Measurements from ENCODE around the gene RAB23.

The RAB23 gene

DNA sequence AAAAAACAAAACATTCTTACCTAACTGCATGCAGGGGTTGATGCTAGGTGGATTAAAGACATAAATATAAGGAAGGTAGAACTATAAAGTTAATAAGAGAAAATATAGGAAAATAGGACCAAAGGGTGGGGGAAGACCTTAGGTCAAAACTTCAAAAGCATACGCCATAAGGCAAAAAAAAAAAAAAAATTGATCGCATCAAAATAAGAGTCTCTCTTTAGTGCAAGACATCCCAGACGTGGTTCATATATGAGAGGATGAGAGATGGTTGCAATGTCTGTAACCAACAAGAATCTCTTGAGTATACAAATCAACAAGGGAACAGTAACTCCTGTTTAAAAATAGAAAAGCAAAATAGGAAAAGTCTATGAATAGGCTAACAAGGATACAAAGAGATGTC is 41.5 kb downstream of the RAB23 start:
- TF ChIP-seq GATA3 (IDR thresholded peaks at IDR 0.05; ENCODE audit: low read depth, low read length) (no peak), GATA2 (IDR thresholded peaks at IDR 0.05; ENCODE audit: low read depth, low read length) (no peak)

DNA sequence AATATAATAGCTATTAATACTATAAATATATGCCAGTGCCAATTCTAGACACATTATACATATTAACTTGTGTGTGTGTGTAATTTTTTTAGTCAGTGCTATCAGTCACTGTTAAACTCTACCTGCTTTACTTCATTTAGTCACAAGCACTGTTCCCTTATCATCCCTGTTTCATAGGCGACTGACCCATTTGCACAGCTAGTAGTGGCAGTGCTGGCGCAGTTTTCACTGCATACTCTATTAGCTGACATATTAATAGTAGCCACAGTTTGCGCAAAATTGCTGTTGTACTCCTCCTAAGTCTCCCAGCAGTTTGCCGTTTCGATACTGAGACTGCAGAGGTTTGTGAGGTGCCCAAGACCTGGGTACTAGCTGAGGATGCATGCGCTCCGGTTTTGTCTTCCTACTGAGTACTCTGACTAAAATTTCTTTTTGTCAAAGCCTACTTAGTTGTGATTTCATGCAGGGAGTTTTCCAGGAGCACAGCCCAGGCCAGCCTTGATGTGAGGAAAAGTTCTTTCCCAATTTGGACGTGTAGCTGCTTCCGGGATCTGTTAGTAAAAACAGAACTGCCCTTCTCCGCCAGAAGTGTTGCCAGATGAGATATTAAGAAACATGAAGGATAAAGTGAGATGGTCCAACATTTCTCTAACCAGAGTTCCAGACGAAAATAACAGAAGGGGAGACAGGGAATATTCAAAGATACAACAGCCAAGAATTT is 44.4 kb downstream of the RAB23 start:
- TF ChIP-seq GATA3 (IDR thresholded peaks at IDR 0.05; ENCODE audit: low read depth, low read length) (no peak), GATA2 (IDR thresholded peaks at IDR 0.05; ENCODE audit: low read depth, low read length) (no peak)

DNA sequence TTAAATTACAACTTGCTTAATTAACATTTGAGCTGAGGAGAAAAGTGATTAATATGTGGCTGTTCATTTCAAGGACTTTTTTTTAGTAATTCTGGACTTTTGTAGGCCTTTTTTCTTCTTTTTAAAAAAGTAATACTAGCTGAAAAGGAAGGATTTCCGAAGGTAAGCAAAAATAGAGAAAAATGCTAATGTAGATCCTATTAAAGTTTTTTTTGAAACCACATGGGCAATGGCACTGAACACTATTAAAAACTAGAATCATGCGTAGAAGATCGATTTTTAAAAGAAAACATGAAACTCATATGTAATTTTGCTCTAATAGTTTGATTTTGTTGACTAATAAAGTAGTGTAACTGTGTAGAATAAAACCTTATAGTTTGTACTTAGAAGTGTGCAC is 47.6 kb downstream of the RAB23 start:
- TF ChIP-seq GATA2 (IDR thresholded peaks at IDR 0.05; ENCODE audit: low read depth, low read length) (no peak), GATA3 (IDR thresholded peaks at IDR 0.05; ENCODE audit: low read depth, low read length) (no peak)

DNA sequence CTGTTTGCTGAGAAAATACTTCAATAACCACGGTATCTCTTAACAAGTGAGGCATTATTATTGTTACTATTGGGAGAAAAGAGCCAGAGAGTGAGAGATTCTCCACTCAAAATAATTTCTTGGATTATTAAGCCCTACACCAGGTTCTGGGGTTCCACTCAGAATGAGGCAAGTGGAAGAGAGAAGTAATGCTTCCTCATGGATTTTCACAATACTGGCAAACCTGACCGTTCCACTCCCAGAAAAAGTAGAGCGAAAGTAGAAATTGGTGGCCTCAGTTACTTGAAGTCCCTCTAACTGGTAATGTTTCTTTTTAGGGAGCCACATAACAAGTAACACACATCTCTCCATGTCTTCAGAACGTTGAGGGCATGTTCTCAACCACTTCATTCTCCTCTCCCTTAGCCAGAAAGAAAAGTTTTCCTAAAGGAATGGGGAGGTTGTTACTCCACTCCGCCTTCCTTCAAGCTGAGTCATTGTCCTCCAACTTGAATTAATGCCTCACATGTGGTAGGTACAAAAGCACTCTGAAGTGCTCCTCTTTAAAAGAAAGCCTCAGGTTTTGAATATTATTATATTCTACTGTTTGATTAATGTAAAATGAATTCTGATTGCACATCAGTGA is 48.1 kb downstream of the RAB23 start:
- no peak for TF ChIP-seq GATA2 (IDR thresholded peaks at IDR 0.05; ENCODE audit: low read depth, low read length)
- no peak for TF ChIP-seq GATA3 (IDR thresholded peaks at IDR 0.05; ENCODE audit: low read depth, low read length)

DNA sequence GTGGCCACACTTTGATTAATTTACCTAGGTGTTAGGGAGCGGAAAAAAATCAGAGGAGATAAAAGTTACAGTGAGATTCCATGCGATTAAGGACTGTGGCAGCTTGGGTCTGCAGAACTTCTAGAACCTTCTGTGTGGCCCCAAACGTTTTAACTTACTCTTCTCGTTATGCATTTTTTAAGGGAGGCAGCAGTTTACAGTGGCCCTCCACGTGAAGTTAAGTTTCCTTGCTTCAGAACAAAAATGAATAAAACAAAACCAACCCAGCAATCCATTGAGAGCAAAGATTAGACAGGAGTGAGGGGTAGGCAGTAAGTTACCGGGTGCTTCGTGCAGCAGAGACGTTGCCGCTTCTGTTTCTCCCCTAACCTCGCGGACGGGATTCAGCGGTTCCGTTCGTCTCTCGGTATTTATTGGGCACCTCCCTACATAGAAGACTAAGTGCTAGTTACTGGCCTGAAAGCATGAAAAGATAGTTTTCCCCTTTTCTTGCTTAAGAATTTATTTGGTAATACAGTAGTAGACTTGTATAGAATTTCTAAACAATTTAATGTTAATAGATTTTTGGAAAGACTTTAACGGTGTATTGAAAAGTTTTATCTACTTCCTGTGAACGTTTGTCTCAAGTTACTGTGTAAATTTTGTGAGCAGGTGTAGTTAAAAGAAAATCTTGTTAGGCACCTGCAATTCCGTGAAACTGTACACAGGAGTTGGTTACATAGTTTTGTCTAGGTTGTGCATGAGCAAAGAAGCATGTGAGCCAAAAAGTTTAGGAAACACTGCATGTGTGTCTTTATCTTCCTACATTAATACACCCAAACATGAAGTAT is 48.8 kb downstream of the RAB23 start:
- no peak for TF ChIP-seq GATA2 (IDR thresholded peaks at IDR 0.05; ENCODE audit: low read depth, low read length)
- TF ChIP-seq GATA3 (IDR thresholded peaks at IDR 0.05; ENCODE audit: low read depth, low read length) = no peak

DNA sequence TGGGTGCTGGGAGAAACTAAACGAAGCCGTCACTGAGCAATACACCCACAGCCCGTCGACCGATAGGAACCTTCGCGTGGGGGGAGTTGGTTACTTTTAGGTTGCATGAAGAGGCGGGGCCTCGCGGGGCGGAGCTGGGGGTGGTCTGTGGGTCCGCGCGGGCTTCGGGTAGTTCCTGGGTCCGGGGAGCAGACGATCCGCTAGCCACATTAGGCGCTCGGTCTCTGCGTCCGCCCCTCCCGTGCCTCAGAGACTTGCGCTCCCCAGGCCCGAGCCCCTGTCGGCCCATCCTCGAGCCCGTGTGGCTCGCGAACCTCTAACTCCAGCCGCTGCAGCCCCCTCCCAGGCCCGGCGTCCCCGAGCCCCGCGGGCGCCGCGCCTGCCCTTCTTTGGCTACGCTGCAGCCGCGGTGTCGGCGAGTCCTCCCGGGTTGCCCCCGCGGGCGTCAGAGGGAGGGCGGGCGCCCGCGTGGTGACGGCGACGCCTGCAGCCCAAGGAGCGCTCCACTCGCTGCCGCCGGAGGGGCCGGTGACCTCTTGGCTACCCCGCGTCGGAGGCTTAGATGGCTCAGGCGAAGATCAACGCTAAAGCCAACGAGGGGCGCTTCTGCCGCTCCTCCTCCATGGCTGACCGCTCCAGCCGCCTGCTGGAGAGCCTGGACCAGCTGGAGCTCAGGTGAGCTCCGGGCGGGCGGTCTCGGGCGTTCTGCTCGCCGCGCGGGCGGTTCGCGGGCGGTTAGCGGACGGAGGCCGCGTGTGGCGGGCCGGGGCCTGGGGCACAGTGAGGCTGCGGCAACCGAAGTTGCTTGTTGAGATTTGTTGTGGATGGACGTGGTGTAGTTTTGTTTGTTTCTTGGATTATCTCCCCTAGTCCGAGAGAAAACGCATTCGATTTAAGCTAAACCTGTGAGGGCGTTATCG is 49.7 kb downstream of the RAB23 start, which contains the start of gene BAG2:
Gene BAG2, plus strand, starts transcription at position 191 of the 920 bp plus-strand sequence. Its CDS starts 372 bp downstream, at position 563.
- TF ChIP-seq GATA3 (IDR thresholded peaks at IDR 0.05; ENCODE audit: low read depth, low read length) (no peak), GATA2 (IDR thresholded peaks at IDR 0.05; ENCODE audit: low read depth, low read length) (no peak)

DNA sequence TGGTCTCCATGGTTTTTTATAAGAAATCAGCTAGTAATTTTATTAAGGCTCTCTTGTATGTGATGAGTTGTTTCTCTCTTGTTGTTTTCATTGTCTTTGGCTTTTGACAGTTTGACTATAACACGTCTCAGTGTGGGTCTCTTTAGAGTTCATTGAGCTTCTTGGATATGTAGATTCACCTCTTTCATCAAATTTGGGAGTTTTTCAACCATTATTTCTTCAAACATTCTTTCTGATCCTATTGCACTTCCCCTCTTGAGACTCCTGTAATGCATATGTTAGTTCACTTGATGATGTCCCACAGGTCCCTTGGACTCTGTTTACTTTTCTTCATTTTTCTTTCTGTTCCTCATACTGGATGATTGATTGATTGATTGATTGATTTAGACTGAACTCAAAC is 57.0 kb downstream of the RAB23 start:
- TF ChIP-seq GATA3 (IDR thresholded peaks at IDR 0.05; ENCODE audit: low read depth, low read length) = no peak

DNA sequence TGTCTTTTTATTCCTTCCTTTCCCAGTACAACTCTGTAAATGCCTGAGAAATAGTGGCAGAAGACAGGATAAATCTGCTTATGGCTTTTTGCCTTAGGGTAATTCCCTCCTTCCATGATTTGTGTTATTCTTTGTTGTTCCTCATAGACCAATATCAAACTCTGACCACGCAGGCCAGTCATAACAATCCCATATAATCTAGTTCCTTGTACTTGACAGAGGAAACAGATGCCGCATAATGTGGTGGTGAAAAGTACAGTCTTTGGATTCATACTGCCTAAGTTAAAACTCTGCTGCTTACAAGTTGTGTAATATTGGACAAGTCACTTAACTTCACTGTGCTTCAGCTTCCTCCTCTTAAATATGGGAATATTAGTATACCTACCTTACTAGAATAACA is 58.2 kb downstream of the RAB23 start:
- TF ChIP-seq GATA3 (IDR thresholded peaks at IDR 0.05; ENCODE audit: low read depth, low read length) = no peak
- no peak for TF ChIP-seq GATA2 (IDR thresholded peaks at IDR 0.05; ENCODE audit: low read depth, low read length)

DNA sequence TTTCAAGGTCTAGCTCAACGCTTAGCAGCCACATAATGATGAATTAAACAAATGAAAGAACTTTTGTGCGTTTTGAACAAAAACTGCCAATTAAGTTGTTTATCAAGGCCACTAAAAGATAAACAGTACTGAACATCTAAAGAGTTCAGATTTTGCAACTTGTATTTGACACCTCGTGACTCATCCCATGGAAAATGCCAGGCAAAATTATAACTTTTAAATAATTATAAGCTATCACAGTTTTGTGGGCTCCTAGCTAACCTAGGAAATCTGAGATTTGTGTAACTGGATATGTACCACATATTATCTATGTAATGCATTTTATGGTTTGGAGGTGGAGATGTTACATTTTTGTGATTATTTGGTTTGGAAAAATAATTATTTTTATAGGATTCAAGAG is 59.6 kb downstream of the RAB23 start:
- TF ChIP-seq GATA3 (IDR thresholded peaks at IDR 0.05; ENCODE audit: low read depth, low read length) = no peak
- no peak for TF ChIP-seq GATA2 (IDR thresholded peaks at IDR 0.05; ENCODE audit: low read depth, low read length)

DNA sequence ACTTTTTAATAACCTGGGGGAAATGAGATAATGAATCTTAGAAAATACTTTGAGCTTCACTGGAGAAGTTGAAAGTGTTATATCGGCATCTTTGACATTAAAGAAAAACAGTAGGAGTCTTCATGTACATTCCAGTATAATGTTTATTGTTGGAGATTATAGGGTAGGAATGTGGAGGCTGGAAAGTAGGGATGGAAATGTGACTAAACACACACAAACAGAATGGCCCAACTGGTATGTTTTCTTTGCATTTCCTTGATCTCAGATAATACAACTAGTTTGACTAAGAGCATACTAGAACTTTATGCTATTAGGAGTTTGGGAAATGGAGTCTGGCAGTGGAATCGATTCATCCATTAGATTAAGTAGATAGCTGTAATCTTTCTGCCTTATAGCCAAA is 60.1 kb downstream of the RAB23 start:
- TF ChIP-seq GATA3 (IDR thresholded peaks at IDR 0.05; ENCODE audit: low read depth, low read length) (no peak), GATA2 (IDR thresholded peaks at IDR 0.05; ENCODE audit: low read depth, low read length) (no peak)

DNA sequence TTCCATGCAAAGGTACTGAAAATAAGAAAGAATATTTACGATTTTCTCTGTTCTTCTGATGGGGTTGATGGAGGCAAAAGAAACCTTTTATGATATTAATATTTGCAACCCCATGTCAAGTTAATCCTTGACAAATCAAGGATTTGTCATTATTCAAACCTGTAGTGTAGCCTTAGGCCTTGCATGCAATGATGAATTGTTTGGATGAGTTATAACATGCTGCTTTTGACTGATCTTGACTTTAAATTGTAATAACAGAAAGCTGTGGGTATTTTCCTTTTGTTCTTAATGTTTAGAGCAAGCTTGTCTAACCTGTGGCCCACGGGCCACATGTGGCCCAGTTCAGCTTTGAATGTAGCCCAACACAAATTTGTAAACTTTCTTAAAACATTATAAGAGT is 63.0 kb downstream of the RAB23 start:
- TF ChIP-seq GATA3 (IDR thresholded peaks at IDR 0.05; ENCODE audit: low read depth, low read length) (no peak), GATA2 (IDR thresholded peaks at IDR 0.05; ENCODE audit: low read depth, low read length) (no peak)

DNA sequence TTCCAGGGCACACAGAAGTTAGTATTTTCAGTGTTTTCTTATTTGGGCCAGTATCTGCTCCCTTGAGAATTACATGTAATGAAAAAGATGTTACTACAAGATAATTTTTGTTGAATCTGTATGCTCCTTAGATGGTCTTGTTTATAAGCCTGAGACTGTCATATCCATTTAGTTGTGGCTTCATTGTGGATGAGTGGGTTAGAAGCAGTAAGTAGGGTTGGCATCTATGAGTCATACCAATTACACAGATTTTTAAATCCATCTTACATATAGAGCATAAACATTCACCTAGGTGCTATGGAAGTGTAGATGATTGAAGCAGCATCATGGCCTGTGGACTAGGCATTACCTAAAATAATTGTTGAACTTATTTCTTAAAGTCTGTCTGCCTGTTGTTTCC is 63.4 kb downstream of the RAB23 start:
- no peak for TF ChIP-seq GATA2 (IDR thresholded peaks at IDR 0.05; ENCODE audit: low read depth, low read length)
- TF ChIP-seq GATA3 (IDR thresholded peaks at IDR 0.05; ENCODE audit: low read depth, low read length) = no peak

DNA sequence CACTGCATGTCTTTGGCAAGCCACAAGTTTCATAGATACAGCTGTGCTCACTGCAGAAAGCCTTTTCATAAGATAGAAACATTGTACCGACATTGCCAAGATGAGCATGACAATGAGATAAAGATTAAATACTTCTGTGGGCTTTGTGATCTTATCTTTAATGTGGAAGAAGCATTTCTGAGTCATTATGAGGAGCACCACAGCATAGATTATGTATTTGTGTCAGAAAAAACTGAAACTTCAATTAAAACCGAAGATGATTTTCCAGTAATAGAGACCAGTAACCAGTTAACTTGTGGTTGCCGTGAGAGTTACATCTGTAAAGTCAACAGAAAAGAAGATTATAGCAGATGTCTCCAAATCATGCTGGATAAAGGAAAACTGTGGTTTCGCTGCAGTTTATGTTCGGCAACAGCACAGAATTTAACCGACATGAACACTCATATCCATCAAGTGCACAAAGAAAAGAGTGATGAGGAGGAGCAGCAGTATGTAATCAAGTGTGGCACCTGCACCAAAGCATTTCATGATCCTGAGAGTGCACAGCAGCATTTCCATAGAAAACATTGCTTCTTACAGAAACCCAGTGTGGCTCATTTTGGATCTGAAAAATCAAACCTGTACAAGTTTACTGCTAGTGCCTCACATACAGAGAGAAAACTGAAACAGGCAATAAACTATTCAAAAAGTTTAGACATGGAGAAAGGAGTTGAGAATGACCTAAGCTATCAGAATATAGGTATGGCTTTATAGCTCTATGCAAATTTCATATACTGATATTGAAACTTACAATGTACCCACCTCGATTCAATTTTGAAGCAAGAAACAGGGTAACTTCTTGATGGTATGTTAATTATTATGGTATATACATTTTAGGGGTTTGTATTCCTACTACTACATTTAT is 73.9 kb downstream of the RAB23 start:
- TF ChIP-seq GATA2 (IDR thresholded peaks at IDR 0.05; ENCODE audit: low read depth, low read length) (no peak), GATA3 (IDR thresholded peaks at IDR 0.05; ENCODE audit: low read depth, low read length) (no peak)

All from SH-SY5Y (cell line).